K562 (cell line): ENCODE results near the gene CSK. TPM values are rescaled to one million over a fixed set of nuclear protein-coding genes. Genes with fewer than 3 reads are reported as not detected.

Source experiments
- FOXP1 ChIP-seq: sonication (generic); formaldehyde crosslinking; IDR thresholded peaks from 2 replicates; pipeline ENCODE4 v1.8.0; 2022; ENCODE audit warnings: mild to moderate bottlenecking, missing genetic modification reagents
- HDAC1 ChIP-seq, 2 experiments: fragments of 450-650 bp; IDR thresholded peaks; 2 replicates each; pipeline ENCODE4 v1.6.1; 2016 to 2017; ENCODE audit warnings: inconsistent platforms in 1 of 2, mild to moderate bottlenecking in 1 of 2, moderate library complexity in 1 of 2
- MGA ChIP-seq: fragments of 450-650 bp; IDR thresholded peaks from 2 replicates; pipeline ENCODE4 v1.6.1; 2016; ENCODE audit warnings: mild to moderate bottlenecking, moderate library complexity
- NFRKB ChIP-seq: fragments of 450-650 bp; IDR thresholded peaks from 2 replicates; pipeline ENCODE4 v1.6.1; 2016; ENCODE audit warnings: low read depth
- polyA plus RNA-seq, 8 experiments: library from polyadenylated mRNA; depleted of rRNA in 4 of 8; stranded (reverse) in 5 of 8; unstranded in 3 of 8; fragments of >200 nt; fragmentation: Nextera tagmentation in 2 of 8; fragmentation: Illumina TruSeq in 1 of 8; extraction: Ambion mirVana in 2 of 8; extraction: Trizol in 1 of 8; gene quantifications; 2 replicates each; pipeline versions ENCODE4 v1.2.1 to v1.2.3, GENCODE V29; 2011 to 2014; ENCODE audit warnings: inconsistent platforms in 1 of 8, missing spikeins in 1 of 8
- total RNA-seq, 7 experiments: library from RNA; depleted of rRNA in 6 of 7; stranded (reverse); fragments of >200 nt in 6 of 7; fragmentation: Illumina TruSeq in 2 of 7; extraction: Trizol in 2 of 7; gene quantifications; 2 replicates each; pipeline versions ENCODE4 v1.2.1 to v1.2.3, GENCODE V29; 2011 to 2021; ENCODE audit warnings: low replicate concordance in 1 of 7
- TF ChIP-seq, protein P1 (sequence below), 2 experiments: fragments of 450-650 bp; formaldehyde crosslinking in 1 of 2; IDR thresholded peaks; 2 replicates each; pipeline versions ENCODE4 v1.4.0 to v1.6.1; 2014 to 2020; ENCODE audit warnings: mild to moderate bottlenecking in 2 of 2, borderline replicate concordance in 1 of 2, low read depth in 1 of 2

Gene CSK
- total and polyA plus RNA-seq, 9 of the 15 experiments (the other 6 are each of a cell fraction or from before 2014, with no cell fraction given) = 1.5 to 112 (median 22.5) TPM

- TF ChIP-seq, protein P1, sequence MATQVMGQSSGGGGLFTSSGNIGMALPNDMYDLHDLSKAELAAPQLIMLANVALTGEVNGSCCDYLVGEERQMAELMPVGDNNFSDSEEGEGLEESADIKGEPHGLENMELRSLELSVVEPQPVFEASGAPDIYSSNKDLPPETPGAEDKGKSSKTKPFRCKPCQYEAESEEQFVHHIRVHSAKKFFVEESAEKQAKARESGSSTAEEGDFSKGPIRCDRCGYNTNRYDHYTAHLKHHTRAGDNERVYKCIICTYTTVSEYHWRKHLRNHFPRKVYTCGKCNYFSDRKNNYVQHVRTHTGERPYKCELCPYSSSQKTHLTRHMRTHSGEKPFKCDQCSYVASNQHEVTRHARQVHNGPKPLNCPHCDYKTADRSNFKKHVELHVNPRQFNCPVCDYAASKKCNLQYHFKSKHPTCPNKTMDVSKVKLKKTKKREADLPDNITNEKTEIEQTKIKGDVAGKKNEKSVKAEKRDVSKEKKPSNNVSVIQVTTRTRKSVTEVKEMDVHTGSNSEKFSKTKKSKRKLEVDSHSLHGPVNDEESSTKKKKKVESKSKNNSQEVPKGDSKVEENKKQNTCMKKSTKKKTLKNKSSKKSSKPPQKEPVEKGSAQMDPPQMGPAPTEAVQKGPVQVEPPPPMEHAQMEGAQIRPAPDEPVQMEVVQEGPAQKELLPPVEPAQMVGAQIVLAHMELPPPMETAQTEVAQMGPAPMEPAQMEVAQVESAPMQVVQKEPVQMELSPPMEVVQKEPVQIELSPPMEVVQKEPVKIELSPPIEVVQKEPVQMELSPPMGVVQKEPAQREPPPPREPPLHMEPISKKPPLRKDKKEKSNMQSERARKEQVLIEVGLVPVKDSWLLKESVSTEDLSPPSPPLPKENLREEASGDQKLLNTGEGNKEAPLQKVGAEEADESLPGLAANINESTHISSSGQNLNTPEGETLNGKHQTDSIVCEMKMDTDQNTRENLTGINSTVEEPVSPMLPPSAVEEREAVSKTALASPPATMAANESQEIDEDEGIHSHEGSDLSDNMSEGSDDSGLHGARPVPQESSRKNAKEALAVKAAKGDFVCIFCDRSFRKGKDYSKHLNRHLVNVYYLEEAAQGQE (IDR thresholded peaks at IDR 0.05; ENCODE audit: borderline replicate concordance) = no peak
- TF ChIP-seq, protein P1 (CRISPR knock-in tag; IDR thresholded peaks at IDR 0.05; ENCODE audit: low read depth) = no peak
- TF ChIP-seq HDAC1 (IDR thresholded peaks at IDR 0.05) = peak in 1 of 2 experiments; percentile 75; a peak in 1 of 4 replicates
- peak; percentile 91 for TF ChIP-seq MGA
- TF ChIP-seq FOXP1 (CRISPR knock-in tag) = no peak
- TF ChIP-seq NFRKB = no peak
These were observed 1.4 kb downstream of the CSK start (continued) for GRCh38 chr15:74783072-74783807.
